Astrocyte (in vitro differentiated cells and primary cell): ENCODE data around the gene TIMP4.

Experiments used
- CTCF ChIP-seq: IDR thresholded peaks from 2 replicates; pipeline ENCODE4 v1.5.1; 2011; ENCODE audit warnings: low read depth, mild to moderate bottlenecking, inconsistent platforms, low read length, moderate library complexity; ENCODE audit not compliant: insufficient read depth
- EZH2 ChIP-seq: IDR thresholded peaks from 2 replicates; pipeline ENCODE4 v1.6.1; 2012; ENCODE audit warnings: mild to moderate bottlenecking, low read length, inconsistent platforms; ENCODE audit not compliant: insufficient read depth

GRCh38 chr3:12177126-12177525 lies 18.4 kb upstream of the TIMP4 start:
- no peak for TF ChIP-seq CTCF
- TF ChIP-seq EZH2: no peak
